ENCODE results near the gene C14orf93.

DNA sequence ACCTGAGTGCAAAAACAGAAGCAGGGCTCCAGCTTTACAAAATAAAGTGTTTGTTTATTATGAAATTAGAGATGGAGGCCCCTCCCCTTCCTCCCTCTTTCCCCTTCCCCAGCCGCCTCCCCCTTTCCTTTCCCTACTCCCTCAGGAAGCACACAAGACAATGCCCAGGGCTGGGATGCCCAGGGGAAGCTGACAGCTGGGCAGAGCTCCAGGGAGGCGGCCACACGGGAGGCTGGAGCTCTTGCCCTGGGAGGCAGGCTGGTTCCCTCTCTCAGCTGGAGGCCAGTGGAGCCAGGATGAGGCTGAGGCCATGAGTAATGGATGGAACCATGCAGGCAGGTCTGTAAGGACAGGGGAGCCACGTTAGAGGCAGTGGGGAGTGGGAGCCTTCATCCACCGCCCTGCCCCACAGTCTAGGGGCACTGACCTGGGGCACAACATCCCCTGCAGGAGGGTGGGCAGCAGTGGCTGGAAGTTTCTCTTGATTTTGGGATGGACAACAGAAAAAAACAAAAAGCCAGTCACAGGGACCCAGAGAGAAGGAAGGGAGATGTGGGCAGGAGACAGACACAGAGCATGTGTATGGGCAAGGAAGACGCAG is 37.2 kb upstream of the C14orf93 start:
- TF ChIP-seq, protein P1, sequence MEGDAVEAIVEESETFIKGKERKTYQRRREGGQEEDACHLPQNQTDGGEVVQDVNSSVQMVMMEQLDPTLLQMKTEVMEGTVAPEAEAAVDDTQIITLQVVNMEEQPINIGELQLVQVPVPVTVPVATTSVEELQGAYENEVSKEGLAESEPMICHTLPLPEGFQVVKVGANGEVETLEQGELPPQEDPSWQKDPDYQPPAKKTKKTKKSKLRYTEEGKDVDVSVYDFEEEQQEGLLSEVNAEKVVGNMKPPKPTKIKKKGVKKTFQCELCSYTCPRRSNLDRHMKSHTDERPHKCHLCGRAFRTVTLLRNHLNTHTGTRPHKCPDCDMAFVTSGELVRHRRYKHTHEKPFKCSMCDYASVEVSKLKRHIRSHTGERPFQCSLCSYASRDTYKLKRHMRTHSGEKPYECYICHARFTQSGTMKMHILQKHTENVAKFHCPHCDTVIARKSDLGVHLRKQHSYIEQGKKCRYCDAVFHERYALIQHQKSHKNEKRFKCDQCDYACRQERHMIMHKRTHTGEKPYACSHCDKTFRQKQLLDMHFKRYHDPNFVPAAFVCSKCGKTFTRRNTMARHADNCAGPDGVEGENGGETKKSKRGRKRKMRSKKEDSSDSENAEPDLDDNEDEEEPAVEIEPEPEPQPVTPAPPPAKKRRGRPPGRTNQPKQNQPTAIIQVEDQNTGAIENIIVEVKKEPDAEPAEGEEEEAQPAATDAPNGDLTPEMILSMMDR (conservative IDR thresholded peaks at IDR 0.05 in 1 of 2, IDR thresholded peaks at IDR 0.05 in 1 of 2; ENCODE audit: low read depth in 1 of 2, low read length in 2 of 2) = no peak
- TF ChIP-seq EZH2 (IDR thresholded peaks at IDR 0.05; ENCODE audit: low read length, missing control alignments) = no peak
